G401.6 (cell line): ENCODE results near the gene B9D1.

Experiments
- FAIRE-seq: peaks from 2 replicates; lab custom pipeline; 2012; peaks lifted over from hg19 to GRCh38; lab: Jason Lieb, UNC

The B9D1 gene

DNA sequence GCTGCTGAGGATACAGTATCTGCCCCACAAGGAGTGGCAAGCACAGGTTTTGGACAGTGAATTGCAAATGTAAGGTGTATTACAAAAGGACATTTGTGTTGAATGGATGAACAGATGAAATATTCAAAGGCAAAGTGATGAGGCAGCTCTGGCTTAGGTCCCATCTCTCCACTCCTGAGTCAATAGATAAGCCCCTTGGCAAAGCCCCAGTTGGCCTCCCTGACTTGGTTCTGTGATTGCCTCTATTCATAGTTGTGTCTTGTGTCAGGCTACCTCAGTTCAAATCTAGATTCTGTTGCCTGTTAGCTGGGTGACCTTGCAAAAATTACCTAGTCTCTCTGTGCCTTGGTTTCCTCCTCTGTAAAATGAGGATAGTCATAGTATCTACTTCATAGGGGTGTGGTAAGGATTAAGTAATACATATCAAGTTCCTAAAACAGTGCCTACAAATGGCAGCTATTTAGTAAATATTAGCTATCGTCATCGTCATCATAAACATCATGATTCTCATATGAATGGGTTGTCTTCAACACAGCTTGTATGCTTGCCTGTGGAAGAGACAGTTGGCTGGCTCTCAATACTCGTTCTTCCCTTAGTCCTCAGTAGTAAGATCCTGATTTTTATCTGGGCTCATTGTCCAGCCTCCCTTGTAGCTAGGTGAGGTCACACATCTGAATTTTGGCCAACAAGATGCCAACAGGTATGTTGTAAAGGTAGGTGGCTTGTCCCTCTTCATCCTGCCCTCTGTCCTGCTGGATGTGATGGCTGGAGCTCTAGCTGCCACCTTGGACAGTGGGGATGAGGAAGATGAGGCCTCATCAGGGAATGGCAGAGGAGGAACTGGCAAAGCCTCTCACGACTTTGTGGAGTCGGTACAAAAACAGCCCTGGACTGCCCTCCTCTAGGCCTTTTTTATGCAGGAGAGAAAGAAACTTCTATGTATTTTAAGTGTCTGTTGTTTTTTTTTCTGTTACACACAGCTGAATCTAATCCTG lies 26.6 kb upstream of the B9D1 start:
- FAIRE-seq = no peak

- FAIRE-seq = no peak
These were observed 25.5 kb upstream of the B9D1 start for GRCh38 chr17:19387921-19388521.

- no peak for FAIRE-seq
These were observed 24.7 kb upstream of the B9D1 start, which contains the start of gene MFAP4 for GRCh38 chr17:19386974-19387920. TSS of gene MFAP4 (minus strand) at chr17:19387190. CDS start at chr17:19387155, 35 bp downstream.

DNA sequence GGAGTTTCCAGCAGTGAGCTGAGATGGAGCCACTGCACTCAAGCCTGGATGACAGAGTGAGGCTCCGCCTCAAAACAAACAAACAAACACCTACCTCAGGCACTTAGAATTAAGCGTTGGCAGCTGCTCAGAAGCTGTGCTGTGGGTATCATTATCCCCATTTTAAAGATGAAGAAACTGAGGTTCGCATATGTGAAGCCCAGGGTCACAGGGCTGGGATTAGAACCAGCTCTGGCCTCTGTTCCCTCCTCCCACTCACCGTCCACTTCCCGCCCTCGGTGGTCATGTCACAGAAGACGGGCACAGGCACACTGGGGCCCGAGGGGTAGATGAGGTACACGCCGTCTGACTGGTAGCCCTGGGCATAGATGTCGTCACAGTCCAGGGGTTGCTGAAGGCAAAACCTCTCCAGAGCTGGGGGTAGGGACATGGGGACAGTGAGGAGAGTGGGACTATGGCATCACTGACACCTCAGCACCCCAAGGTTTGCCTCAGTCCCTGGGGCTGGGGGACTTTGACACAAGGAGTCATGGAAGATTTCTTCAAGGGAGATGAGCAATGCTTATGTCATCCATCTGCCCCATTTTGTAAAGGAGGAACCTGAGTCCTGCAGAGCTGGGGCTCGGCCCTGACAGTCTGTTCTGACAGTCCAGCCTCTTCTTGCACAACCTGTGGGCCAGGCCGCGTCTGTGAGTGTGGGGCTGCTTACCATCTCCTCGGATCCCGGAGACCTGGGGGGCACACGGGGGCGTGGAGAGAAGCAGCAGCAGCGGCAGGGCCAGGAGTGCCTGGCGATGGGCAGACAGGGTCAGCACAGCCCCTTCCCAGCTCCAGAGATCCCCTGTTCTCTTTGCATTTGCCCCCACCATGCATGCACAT lies 23.8 kb upstream of the B9D1 start:
- no peak for FAIRE-seq

DNA sequence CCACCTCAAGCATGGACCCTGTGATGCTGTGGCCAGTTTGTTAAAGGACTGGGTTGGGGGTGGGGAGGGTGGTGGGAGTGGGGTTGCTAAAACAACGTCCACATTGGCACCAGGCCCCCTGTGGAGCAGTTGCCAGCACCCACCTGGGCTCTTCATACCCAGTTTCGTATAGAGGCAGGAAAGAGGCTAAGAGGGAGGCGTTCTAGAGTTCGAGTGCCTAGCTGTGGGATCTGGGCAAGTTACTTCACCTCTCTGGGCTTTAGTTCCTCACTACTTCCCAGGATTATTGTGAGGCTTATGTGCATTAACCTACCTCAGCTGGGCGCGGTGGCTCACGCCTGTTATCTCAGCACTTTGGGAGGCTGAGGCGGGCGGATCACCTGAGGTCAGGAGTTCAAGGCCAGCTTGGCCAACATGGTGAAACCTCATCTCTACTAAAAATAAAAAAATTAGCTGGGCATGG lies 23.0 kb upstream of the B9D1 start:
- FAIRE-seq = no peak

DNA sequence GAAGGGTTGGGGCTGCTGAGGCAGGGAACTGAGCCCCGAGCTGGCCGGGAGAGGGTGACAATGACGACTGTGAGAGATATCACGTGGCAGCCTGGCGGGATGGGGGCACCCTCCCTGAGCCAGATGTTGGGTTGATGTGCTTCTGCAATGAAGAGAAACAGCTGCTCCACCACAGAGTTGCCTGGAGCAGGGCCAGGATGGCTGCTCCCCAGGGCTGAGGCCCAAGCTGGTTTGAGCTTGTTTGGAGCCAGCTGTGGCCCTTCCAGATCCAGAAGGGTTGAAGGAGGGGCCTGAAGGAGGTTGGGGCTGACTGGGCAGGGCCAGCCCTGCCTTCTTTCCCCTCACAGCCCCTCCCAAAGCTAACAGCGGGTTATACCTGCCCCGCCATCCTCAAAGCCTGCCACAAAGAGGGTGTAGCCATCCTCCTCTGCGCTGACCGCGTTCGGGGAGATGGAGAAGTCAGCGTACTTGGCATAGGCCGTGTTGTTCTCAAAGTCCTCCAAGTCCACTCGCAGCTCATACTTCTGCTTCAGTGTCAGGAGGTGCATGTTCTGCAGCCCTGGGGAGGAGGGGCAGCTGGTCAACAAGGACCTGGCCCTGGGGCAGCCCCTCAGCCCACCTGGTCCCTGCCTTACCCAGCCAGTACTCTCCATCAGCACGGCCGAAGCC lies 22.3 kb upstream of the B9D1 start:
- FAIRE-seq = no peak

GRCh38 chr17:19383681-19384470 lies 21.4 kb upstream of the B9D1 start:
- no peak for FAIRE-seq

DNA sequence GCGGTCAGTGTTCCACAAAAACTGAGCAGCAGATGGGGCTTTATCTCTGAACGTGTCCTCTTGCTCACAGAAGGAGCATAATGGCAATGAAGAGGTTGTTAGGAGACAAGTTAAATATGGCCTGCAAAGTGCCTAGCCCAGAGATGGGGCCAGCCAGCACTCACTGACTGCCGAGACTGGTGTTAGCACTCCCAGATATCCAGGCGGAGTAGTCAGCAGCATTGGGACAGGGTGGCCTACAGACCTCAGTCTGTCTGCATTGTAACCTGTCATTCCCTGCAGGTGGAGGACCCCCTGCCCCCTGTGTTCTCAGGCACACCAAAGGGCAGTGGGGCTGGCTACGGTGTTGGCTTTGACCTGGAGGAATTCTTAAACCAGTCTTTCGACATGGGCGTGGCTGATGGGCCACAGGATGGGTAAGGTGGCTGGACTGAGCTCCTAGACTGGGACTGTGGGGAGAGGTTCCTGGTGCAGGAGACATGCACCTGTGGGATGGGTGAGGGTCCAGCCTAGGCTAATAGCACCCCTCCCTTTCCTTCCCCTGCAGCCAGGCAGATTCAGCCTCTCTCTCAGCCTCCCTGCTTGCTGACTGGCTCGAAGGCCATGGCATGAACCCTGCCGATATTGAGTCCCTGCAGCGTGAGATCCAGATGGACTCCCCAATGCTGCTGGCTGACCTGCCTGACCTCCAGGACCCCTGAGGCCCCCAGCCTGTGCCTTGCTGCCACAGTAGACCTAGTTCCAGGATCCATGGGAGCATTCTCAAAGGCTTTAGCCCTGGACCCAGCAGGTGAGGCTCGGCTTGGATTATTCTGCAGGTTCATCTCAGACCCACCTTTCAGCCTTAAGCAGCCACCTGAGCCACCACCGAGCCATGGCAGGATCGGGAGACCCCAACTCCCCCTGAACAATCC lies 20.3 kb upstream of the B9D1 start:
- no peak for FAIRE-seq

- FAIRE-seq = no peak
These were observed 19.4 kb upstream of the B9D1 start for GRCh38 chr17:19381741-19382444.

- FAIRE-seq = no peak
These were observed 18.8 kb upstream of the B9D1 start for GRCh38 chr17:19381361-19381740.

DNA sequence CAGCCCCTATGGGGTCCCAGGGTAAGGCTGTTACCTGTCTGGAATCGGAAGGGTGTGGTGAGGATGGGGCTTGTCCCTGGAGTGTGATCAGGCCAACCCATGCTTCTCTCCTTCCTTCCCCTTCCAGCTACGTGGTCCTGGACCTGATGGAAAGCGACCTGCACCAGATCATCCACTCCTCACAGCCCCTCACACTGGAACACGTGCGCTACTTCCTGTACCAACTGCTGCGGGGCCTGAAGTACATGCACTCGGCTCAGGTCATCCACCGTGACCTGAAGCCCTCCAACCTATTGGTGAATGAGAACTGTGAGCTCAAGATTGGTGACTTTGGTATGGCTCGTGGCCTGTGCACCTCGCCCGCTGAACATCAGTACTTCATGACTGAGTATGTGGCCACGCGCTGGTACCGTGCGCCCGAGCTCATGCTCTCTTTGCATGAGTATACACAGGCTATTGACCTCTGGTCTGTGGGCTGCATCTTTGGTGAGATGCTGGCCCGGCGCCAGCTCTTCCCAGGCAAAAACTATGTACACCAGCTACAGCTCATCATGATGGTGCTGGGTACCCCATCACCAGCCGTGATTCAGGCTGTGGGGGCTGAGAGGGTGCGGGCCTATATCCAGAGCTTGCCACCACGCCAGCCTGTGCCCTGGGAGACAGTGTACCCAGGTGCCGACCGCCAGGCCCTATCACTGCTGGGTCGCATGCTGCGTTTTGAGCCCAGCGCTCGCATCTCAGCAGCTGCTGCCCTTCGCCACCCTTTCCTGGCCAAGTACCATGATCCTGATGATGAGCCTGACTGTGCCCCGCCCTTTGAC lies 18.2 kb upstream of the B9D1 start:
- no peak for FAIRE-seq

GRCh38 chr17:19379361-19380065 lies 17.0 kb upstream of the B9D1 start:
- no peak for FAIRE-seq

GRCh38 chr17:19378416-19379360 lies 16.2 kb upstream of the B9D1 start, which contains the start of gene MAPK7:
TSS of gene MAPK7 (plus strand) at chr17:19378498. CDS start at chr17:19378901, 403 bp downstream.
- no peak for FAIRE-seq

GRCh38 chr17:19377602-19378415 lies 15.3 kb upstream of the B9D1 start:
- peak; percentile 98 for FAIRE-seq
